ENCODE measurements around the gene IL1RAPL2.
A peak's percentile ranks its signal among the peaks of the same experiment; 100 is the strongest.
"Not testable (repeated sequence)": the region's sequence is repeated elsewhere in the genome, so short reads cannot be mapped to it uniquely, and the experiment has no call there.

IL1RAPL2 gene

GRCh38 chrX:104565791-104566680 lies at the start of gene IL1RAPL2:
TSS of gene IL1RAPL2 (plus strand) at chrX:104566199.
- peak; percentile 26 for DNase-seq (ENCODE audit: low spot score)

- DNase-seq (ENCODE audit: low spot score) = no peak
These were observed 43.6 kb upstream of the IL1RAPL2 start for GRCh38 chrX:104522386-104522785.

- DNase-seq (ENCODE audit: low spot score) = no peak
These were observed 42.1 kb upstream of the IL1RAPL2 start for GRCh38 chrX:104523858-104524257.

- DNase-seq (ENCODE audit: low spot score) = no peak
These were observed 26.9 kb upstream of the IL1RAPL2 start for GRCh38 chrX:104539081-104539480.

GRCh38 chrX:104542447-104542846 lies 23.6 kb upstream of the IL1RAPL2 start:
- not testable (repeated sequence) for DNase-seq (ENCODE audit: low spot score)

- no peak for DNase-seq (ENCODE audit: low spot score)
These were observed 1.7 kb upstream of the IL1RAPL2 start for GRCh38 chrX:104564335-104564734.

GRCh38 chrX:104564921-104565703 lies 887 bp upstream of the IL1RAPL2 start:
- DNase-seq (ENCODE audit: low spot score) = no peak

- DNase-seq (ENCODE audit: low spot score) = peak; percentile 3
These were observed 892 bp downstream of the IL1RAPL2 start for GRCh38 chrX:104566681-104567501.

GRCh38 chrX:104567506-104567905 lies 1.5 kb downstream of the IL1RAPL2 start:
- no peak for DNase-seq (ENCODE audit: low spot score)

GRCh38 chrX:104568304-104568915 lies 2.4 kb downstream of the IL1RAPL2 start:
- no peak for DNase-seq (ENCODE audit: low spot score)

GRCh38 chrX:104618106-104618895 lies 52.3 kb downstream of the IL1RAPL2 start:
- no peak for DNase-seq (ENCODE audit: low spot score)

- DNase-seq (ENCODE audit: low spot score) = no peak
These were observed 55.8 kb downstream of the IL1RAPL2 start for GRCh38 chrX:104621781-104622180.

GRCh38 chrX:104641176-104641575 lies 75.2 kb downstream of the IL1RAPL2 start:
- no peak for DNase-seq (ENCODE audit: low spot score)

GRCh38 chrX:104647084-104647483 lies 81.1 kb downstream of the IL1RAPL2 start:
- DNase-seq (ENCODE audit: low spot score) = no peak

GRCh38 chrX:104659005-104659744 lies 93.2 kb downstream of the IL1RAPL2 start:
- no peak for DNase-seq (ENCODE audit: low spot score)

- DNase-seq (ENCODE audit: low spot score) = no peak
These were observed 94.1 kb downstream of the IL1RAPL2 start for GRCh38 chrX:104660092-104660491.

- DNase-seq (ENCODE audit: low spot score) = no peak
These were observed 96.7 kb downstream of the IL1RAPL2 start for GRCh38 chrX:104662694-104663093.

GRCh38 chrX:104665691-104666090 lies 99.7 kb downstream of the IL1RAPL2 start:
- DNase-seq (ENCODE audit: low spot score) = no peak

- DNase-seq (ENCODE audit: low spot score) = no peak
These were observed 102.6 kb downstream of the IL1RAPL2 start for GRCh38 chrX:104668550-104668949.

GRCh38 chrX:104669063-104669462 lies 103.1 kb downstream of the IL1RAPL2 start:
- DNase-seq (ENCODE audit: low spot score) = no peak
